G401.6 (cell line): ENCODE measurements around the gene HAAO.
"Not testable (repeated sequence)": the region's sequence is repeated elsewhere in the genome, so short reads cannot be mapped to it uniquely, and the experiment has no call there.

Experiments
- FAIRE-seq: peaks from 2 replicates; lab custom pipeline; 2012; peaks lifted over from hg19 to GRCh38; lab: Jason Lieb, UNC

HAAO gene

GRCh38 chr2:42792583-42793333, at the start of gene HAAO:
TSS of gene HAAO (minus strand) at chr2:42792583. CDS start at chr2:42792536, 47 bp downstream.
- no peak for FAIRE-seq

DNA sequence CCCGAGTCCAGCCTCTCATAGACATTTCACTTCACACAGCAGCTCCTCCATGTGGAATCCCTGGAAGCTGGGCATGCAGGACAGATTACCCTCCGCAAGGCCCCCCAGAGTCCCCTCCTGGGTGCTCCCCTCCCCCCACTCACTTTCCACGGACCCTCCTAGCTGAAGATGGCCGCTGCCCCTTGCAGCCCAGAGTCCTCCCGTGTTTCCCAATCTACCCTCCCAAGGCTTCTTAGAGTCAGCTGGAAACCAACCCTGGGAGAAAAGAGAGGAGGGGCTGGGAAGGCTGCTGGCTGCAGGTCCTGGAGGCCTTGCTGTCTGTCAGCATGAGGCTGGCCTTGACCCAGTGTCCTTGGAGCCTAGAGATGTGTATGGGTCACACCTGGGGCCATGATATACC, 49.0 kb upstream of the HAAO start:
- no peak for FAIRE-seq

- FAIRE-seq, result no peak
These were observed 48.4 kb upstream of the HAAO start for GRCh38 chr2:42840760-42841159.

DNA sequence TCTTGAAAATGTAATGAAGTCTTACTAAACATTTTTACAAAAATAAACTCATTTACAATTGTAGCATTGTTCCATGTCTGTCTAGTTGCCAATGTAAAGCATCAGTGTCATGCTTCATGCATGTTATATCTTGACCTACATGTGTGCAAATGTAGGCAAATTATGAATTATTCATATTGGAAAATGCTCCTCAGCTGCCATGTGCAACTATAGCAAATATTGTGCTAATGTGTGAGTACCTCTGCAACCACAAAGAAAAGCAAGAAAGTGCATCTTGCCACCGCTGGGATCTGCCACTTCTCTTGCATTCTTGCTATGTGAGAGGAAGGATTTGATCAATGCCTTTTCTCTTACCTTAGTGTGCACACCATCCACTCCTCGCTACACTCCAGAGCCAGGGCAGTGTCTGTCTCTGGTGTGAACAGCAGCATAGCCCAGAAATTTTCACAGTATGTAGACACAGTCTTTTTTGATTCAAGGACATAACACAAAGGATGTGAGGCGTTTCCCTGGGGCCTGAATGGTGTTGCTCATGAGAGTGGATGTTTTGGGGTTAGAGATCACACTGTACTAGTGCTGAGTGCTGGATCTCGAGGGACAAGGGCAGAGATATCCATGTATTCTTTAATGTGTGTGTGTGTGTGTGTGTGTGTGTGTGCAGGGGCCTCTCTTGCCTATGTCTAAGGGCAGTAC, 47.6 kb upstream of the HAAO start:
- FAIRE-seq, result no peak

- FAIRE-seq, result no peak
These were observed 45.8 kb upstream of the HAAO start for GRCh38 chr2:42838133-42838532.

DNA sequence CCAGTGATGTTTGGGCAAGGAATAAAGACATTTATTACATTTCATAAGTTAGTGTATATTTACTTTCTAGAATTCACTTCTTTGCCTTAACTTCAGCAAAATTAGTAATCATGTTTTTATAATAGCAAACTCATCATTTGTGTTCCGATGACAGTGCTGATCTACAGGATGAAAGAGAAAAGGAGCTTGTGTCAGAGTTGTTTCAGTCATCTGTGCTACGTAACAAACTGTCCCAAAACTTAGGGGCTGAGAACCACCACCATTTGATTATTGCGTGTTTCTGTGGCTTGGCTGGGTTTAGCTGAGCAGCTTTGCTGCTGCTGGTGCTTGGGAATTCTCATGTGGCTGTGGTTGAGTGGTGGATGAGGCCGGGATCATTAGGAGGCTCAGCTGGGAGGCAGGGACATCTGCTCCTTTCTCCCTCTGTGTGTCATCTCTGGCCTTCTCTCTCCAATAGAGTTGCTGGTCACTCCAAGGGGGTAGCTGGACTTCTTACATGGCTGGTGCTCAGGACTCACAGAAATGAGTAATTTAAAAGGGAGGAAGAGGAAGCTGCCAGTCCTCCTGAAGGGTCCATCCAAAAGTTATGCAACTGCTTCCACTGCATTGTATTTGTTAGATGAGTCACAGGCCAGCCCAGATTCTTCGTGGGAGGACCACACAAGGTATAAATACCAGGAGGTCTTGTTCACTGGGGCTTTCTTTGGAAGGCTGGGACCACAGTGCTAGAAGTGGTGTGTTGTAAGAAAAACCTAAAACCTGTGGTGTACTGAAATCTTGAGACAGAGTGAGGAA, 43.4 kb upstream of the HAAO start:
- no peak for FAIRE-seq

DNA sequence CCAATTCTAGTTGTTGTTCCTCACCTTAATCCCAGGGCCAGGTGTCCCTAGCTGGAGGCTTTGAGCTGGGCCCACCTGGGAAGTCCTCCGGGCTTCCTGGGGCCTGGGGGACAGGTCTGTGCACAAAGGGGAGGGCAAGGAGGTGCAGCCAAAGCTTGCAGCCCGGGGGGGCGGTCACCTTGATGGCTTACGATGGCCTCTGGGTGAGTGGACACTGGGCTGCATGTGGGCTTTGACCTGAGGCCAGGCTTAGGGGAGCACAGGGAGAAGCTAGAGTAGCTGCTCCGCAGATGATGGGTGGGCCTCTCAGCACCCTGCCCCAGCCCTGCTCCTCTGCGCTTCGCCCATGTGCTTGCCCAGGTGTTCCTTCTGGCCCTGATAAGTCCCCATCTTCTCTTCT, 41.8 kb upstream of the HAAO start:
- no peak for FAIRE-seq

DNA sequence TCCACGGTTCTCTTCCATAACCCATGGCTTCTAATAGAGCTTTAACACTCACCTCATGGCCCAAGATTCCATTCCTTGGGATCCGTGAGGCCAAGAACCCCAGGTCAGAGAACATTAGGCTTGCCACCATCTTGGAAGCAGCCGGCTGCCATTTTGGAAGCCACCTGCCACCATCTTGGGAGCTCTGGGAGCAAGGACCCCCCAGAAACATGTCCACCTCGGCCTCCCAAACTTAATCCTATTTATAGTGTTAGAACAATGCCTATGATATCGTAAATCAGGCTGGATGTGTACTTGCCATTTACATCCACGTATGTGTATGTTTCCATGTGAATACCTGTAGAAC, 39.9 kb upstream of the HAAO start:
- FAIRE-seq, result no peak

DNA sequence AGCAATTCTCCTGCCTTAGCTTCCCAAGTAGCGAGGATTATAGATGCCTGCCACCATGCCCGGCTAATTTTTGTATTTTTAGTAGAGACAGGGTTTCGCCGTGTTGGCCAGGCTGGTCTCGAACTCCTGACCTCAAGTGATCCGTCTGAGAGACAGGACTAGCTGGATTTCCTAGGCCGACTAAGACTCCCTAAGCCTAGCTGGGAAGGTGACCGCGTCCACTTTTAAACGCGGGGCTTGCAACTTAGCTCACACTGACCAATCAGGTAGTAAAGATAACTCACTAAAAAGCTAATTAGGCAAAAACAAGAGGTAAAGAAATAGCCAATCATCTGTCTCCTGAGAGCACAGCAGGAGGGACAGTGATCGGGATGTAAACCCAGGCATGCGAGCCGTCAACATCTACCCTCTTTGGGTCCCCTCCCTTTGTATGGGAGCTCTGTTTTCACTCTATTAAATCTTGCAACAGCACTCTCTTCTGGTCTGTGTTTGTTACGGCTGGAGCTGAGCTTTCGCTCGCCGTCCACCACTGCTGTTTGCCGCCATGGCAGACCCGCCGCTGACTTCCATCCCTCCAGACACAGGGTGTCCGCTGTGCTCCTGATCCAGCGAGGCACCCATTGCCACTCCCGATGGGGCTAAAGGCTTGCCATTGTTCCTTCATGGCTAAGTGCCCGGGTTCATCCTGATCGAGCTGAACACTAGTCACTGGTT, 39.3 kb upstream of the HAAO start:
- FAIRE-seq, result not testable (repeated sequence)

DNA sequence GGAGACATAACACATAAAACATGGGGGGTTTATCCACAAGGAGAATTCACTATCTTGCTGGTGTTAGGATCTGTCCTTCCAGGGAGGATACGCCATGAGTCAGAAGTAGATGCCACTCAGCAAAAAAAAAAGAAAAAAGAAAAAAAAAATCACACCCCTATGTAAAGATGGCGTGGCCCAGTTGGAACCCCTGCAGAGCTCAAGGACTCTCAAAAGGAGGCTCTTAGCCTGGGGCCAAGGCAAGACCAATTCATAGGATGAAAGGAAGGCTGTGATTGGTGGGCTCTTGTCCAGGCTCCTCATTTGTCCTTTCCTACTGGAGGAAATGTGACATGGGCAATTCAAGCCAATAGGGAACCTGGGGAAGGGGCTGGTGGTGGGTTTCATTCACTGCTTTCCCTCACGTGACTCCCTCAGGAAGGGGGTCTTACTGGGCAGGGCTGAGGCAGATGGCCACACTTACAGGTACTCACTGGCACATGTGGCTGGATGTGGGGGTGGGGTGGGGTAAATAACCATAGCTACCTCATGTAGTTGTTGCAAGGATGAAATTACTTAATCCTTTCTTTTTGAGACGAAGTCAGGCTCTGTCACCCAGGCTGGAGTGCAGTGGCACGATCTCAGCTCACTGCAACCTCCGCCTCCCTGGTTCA, 38.7 kb upstream of the HAAO start:
- no peak for FAIRE-seq

- no peak for FAIRE-seq
These were observed 37.5 kb upstream of the HAAO start for GRCh38 chr2:42829671-42830440.

GRCh38 chr2:42828487-42829425, 36.4 kb upstream of the HAAO start:
- FAIRE-seq, result no peak

DNA sequence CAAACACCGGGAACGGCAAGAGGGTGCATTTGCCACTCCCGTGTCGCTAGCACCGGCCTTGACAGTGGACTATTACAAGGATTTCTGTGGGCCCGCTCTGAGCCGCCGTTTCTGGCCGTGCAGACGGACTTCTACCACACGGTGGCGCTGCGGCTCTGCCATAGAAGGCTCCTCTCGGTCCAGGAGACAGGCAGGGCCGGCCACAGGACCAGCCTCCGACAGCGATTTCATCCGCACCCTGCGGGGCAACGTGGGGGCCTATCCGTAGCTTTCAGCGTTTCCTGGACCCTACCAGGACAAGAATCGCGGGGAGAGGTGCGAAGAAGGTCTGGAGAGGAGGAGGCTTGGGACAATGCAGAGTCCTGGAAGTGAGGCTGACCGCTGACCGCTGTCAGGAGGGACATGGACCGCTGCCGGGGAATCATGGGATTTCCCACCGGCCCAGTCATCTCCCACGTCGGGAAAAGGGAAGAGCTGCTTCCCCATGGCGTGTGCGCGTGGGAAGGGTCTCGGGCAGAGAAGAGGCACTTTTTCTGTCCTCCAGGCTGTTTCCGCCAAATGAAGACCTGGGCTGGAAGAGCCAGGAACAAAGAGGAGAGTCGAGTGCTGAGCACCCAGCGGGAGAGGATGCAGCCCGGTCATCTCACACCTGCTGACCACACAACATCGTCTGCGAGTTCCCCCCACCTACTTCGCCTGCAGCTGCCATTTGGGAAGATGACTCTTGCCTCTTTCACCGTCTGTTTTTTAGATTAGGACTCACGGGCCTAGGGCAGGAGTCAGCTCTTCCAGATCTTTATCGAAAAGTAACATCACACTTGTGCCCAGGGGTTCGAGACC, 35.5 kb upstream of the HAAO start:
- FAIRE-seq, result peak; percentile 42

DNA sequence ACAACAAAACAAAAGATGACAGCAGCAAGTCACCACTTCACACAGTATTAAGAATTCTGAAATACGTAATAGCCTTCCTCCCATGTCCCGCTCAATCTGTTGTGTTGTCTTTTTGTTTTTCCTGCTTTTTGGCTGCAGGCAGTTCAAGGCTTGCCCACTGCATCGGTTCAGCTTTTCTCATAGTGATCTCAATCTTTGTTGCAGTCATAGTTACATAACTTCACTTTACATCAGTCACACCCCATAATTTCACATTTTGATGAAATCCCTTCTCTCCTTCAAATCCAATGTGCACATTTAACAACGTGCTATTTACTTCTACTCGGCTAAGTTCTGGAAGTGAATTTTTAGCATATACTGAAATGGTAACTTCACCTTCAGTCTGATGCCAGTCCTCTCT, 33.8 kb upstream of the HAAO start:
- no peak for FAIRE-seq

DNA sequence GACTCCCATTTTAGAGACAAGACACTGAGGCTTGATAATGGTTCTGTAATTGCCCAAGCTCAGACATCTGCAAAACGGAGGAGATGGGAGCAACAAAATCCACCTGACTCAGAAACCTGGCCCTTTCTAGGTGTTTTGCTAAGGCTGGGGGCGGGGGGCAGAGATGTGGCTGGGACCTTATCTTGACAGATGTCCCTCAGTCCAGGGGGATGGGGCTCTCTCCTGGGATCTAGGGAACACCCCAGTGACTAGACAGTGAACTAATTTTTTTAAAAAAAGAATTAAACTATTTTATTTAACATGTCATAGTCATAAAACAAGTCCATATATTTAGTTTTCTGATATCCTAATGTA, 32.0 kb upstream of the HAAO start:
- no peak for FAIRE-seq

DNA sequence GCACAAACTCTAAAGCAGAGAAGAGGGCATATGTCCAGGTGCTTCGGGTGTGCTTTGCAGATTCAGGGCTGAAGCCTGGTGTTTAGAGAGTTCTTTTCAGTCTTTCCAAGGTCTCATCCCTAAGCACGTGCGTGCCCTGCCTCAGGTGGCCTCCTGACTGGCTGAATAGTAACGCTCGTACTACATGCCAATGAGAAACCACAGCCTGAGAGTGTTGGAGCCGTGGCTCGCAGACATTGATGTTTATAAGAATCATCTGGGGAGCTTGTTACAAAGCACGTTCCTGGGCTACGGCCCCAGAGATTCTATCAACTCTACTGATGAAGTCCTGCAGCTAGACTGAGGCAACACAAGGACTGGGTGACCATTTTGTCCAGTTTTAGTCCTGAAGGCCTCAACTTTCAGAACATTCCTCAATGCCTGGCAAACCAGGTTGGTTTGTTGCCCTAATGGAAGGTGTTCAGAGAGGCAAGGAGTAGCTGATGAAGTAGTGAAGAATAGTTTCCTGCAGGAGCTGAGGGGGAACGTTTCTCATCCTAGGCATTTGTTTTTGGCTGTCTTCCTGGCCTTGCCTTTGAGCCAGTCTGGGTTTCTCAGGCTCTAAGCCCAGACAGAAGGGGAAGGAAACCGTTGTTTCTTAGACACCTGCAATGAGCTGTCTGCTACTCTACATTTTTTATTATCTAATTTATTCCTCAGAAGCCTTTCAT, 31.5 kb upstream of the HAAO start:
- no peak for FAIRE-seq

GRCh38 chr2:42819160-42819559, 26.8 kb upstream of the HAAO start:
- no peak for FAIRE-seq

GRCh38 chr2:42815726-42816125, 23.3 kb upstream of the HAAO start:
- FAIRE-seq, result no peak

DNA sequence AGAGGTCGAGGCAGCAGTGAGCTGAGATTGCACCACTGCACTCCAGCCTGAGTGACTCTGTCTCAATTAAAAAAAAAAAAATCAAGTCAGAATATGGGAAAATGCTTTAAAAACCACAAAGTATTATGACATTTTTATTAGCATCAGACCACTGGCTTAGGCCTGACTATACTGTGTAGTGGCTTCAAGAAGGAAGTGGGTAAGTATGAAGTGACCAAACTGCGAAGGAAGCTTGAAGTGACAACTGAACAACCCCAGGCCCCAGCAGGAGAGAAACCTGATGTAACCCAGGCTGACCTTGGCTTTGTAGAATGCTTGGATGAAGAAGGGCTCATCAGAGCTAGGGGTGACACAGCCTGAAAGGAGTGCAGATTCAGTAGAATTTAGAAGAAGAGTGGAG, 21.4 kb upstream of the HAAO start:
- FAIRE-seq, result no peak
